HepG2 (cell line): ENCODE results near the gene RDM1. TPM values are rescaled to one million over a fixed set of nuclear protein-coding genes. Genes with fewer than 3 reads are reported as not detected.

Source experiments
- AHR ChIP-seq: IDR thresholded peaks from 2 replicates; pipeline ENCODE4 v1.6.1; 2018; ENCODE audit warnings: missing genetic modification reagents, missing compliant biosample characterization
- BCL6 ChIP-seq: IDR thresholded peaks from 2 replicates; pipeline ENCODE4 v1.6.1; 2016; ENCODE audit warnings: missing genetic modification reagents, missing compliant biosample characterization
- BHLHE40 ChIP-seq: IDR thresholded peaks from 2 replicates; pipeline ENCODE4 v1.6.1; 2011; ENCODE audit warnings: low read length, improper control_type of control experiment
- EP300 ChIP-seq, 3 experiments: sonication (generic) in 1 of 3; formaldehyde crosslinking in 1 of 3; IDR thresholded peaks; 2 replicates each; pipeline versions ENCODE4 v1.5.1 to v1.6.1; 2011 to 2020; ENCODE audit warnings: low read depth in 2 of 3, low read length in 2 of 3, borderline replicate concordance in 1 of 3, improper control_type of control experiment in 1 of 3, mild to moderate bottlenecking in 1 of 3, missing genetic modification reagents in 1 of 3, moderate library complexity in 1 of 3
- FOXO4 ChIP-seq: sonication (generic); formaldehyde crosslinking; conservative IDR thresholded peaks from 2 replicates; pipeline ENCODE4 v1.8.1; 2023; ENCODE audit warnings: missing genetic modification reagents
- HNF4G ChIP-seq, 2 experiments: sonication (generic) in 1 of 2; formaldehyde crosslinking in 1 of 2; IDR thresholded peaks; 2 replicates each; pipeline versions ENCODE4 v1.4.0 to v1.6.1; 2011 to 2020; ENCODE audit warnings: borderline replicate concordance in 2 of 2, low read depth in 2 of 2, mild to moderate bottlenecking in 2 of 2, low read length in 1 of 2, missing genetic modification reagents in 1 of 2, moderate library complexity in 1 of 2
- KLF9 ChIP-seq: IDR thresholded peaks from 2 replicates; pipeline ENCODE4 v1.6.1; 2016; ENCODE audit warnings: low read depth
- KMT2A ChIP-seq: sonication (generic); formaldehyde crosslinking; IDR thresholded peaks from 2 replicates; pipeline ENCODE4 v1.4.0; 2020; ENCODE audit warnings: missing genetic modification reagents
- MIER3 ChIP-seq: IDR thresholded peaks from 2 replicates; pipeline ENCODE4 v1.6.1; 2016; ENCODE audit warnings: missing compliant biosample characterization, borderline replicate concordance
- NR2F6 ChIP-seq, 2 experiments: IDR thresholded peaks; 2 replicates each; pipeline ENCODE4 v1.6.1; 2016; ENCODE audit warnings: antibody characterized with exemption in 1 of 2, mild to moderate bottlenecking in 1 of 2
- NR3C1 ChIP-seq: sonication (generic); formaldehyde crosslinking; IDR thresholded peaks from 2 replicates; pipeline ENCODE4 v1.4.0; 2020; ENCODE audit warnings: missing genetic modification reagents
- PPARG ChIP-seq: conservative IDR thresholded peaks from 2 replicates; pipeline ENCODE4 v1.6.1; 2016; ENCODE audit warnings: missing biosample characterization, missing genetic modification reagents
- RARA ChIP-seq: IDR thresholded peaks from 2 replicates; pipeline ENCODE4 v1.6.1; 2016; ENCODE audit warnings: missing genetic modification reagents, missing compliant biosample characterization
- SIN3B ChIP-seq: fragments of 150-350 bp; IDR thresholded peaks from 2 replicates; pipeline ENCODE4 v1.6.1; 2014; ENCODE audit warnings: low read length
- SMYD3 ChIP-seq: sonication (generic); formaldehyde crosslinking; IDR thresholded peaks from 2 replicates; pipeline ENCODE4 v1.8.1; 2023; ENCODE audit warnings: mild to moderate bottlenecking, missing genetic modification reagents
- SOX13 ChIP-seq, 3 experiments: fragments of 450-650 bp in 1 of 3; sonication (generic) in 1 of 3; formaldehyde crosslinking in 1 of 3; IDR thresholded peaks in 2 of 3; conservative IDR thresholded peaks in 1 of 3; 2 replicates each; pipeline versions ENCODE4 v1.5.0 to v1.6.1; 2016 to 2020; ENCODE audit warnings: antibody characterized with exemption in 1 of 3, mild to moderate bottlenecking in 1 of 3, missing compliant biosample characterization in 1 of 3, missing genetic modification reagents in 1 of 3, moderate library complexity in 1 of 3
- SSRP1 ChIP-seq: IDR thresholded peaks from 2 replicates; pipeline ENCODE4 v1.6.1; 2016; ENCODE audit warnings: control low read depth
- TEF ChIP-seq: sonication (generic); formaldehyde crosslinking; IDR thresholded peaks from 2 replicates; pipeline ENCODE4 v1.5.0; 2020; ENCODE audit warnings: missing genetic modification reagents
- ZBTB2 ChIP-seq: sonication (generic); formaldehyde crosslinking; IDR thresholded peaks from 2 replicates; pipeline ENCODE4 v1.8.0; 2022; ENCODE audit warnings: low read depth, missing genetic modification reagents
- ZBTB26 ChIP-seq: IDR thresholded peaks from 2 replicates; pipeline ENCODE4 v1.6.1; 2016; ENCODE audit warnings: missing compliant biosample characterization, missing genetic modification reagents, borderline replicate concordance
- ZBTB8A ChIP-seq: sonication (generic); formaldehyde crosslinking; IDR thresholded peaks from 2 replicates; pipeline ENCODE4 v1.4.0; 2020; ENCODE audit warnings: mild to moderate bottlenecking, low read depth, missing genetic modification reagents, borderline replicate concordance
- ZFP36L1 ChIP-seq: sonication (generic); formaldehyde crosslinking; IDR thresholded peaks from 2 replicates; pipeline ENCODE4 v1.8.0; 2022; ENCODE audit warnings: mild to moderate bottlenecking, missing genetic modification reagents, moderate library complexity
- ZNF232 ChIP-seq: sonication (generic); formaldehyde crosslinking; IDR thresholded peaks from 2 replicates; pipeline ENCODE4 v1.4.0; 2020; ENCODE audit warnings: missing genetic modification reagents, borderline replicate concordance
- ZNF589 ChIP-seq: sonication (generic); formaldehyde crosslinking; conservative IDR thresholded peaks from 2 replicates; pipeline ENCODE4 v1.8.0; 2022; ENCODE audit warnings: mild to moderate bottlenecking, moderate library complexity, missing genetic modification reagents
- ZNF772 ChIP-seq: sonication (generic); formaldehyde crosslinking; IDR thresholded peaks from 2 replicates; pipeline ENCODE4 v1.5.0; 2020; ENCODE audit warnings: mild to moderate bottlenecking, missing genetic modification reagents
- polyA plus RNA-seq, 8 experiments: library from polyadenylated mRNA; depleted of rRNA in 3 of 8; stranded (reverse) in 7 of 8; unstranded in 1 of 8; fragments of >200 nt; fragmentation: Illumina TruSeq in 4 of 8; extraction: Trizol in 4 of 8; gene quantifications; 2 replicates each; pipeline versions ENCODE4 v1.2.1 to v1.2.3, GENCODE V29; 2011 to 2016; ENCODE audit warnings: low read depth in 4 of 8, missing spikeins in 1 of 8, mixed read lengths in 1 of 8; ENCODE audit not compliant: insufficient read depth in 1 of 8
- total RNA-seq, 5 experiments: library from RNA; depleted of rRNA; stranded (reverse); fragments of >200 nt; fragmentation: Illumina TruSeq; extraction: Trizol; gene quantifications; 2 replicates each; pipeline ENCODE4 v1.2.3, GENCODE V29; 2016; ENCODE audit warnings: low read depth in 1 of 5

The RDM1 gene
- total and polyA plus RNA-seq, 2 of the 13 experiments (the other 11 are each of a cell fraction or from before 2014, with no cell fraction given) = 0.28 to 0.40 TPM

- TF ChIP-seq TEF (CRISPR knock-in tag) (no peak), NR2F6 (IDR thresholded peaks at IDR 0.05) (no peak; the same call in 1 of the 2 replicates), NR2F6 (CRISPR knock-in tag; IDR thresholded peaks at IDR 0.05) (peak; percentile 82; the same call in 1 of the 2 replicates), KMT2A (no peak), SMYD3 (no peak), ZNF589 (0 out of 2 replicates have a peak, but pooled peaks have one; percentile 9), AHR (CRISPR knock-in tag) (no peak), SIN3B (no peak), NR3C1 (no peak), KLF9 (CRISPR knock-in tag) (0 out of 2 replicates have a peak, but pooled peaks have one; percentile 16), ZFP36L1 (CRISPR knock-in tag) (peak; percentile 22; the same call in 1 of the 2 replicates), SSRP1 (CRISPR knock-in tag) (no peak), ZBTB8A (CRISPR knock-in tag) (no peak), ZNF772 (CRISPR knock-in tag) (0 out of 2 replicates have a peak, but pooled peaks have one; percentile 7), ZBTB2 (CRISPR knock-in tag) (0 out of 2 replicates have a peak, but pooled peaks have one; percentile 19), BHLHE40 (peak; percentile 91), RARA (CRISPR knock-in tag) (peak; percentile 82), FOXO4 (CRISPR knock-in tag) (0 out of 2 replicates have a peak, but pooled peaks have one; percentile 33), HNF4G (IDR thresholded peaks at IDR 0.05; ENCODE audit: borderline replicate concordance, low read depth, low read length) (peak; percentile 56), HNF4G (CRISPR knock-in tag; IDR thresholded peaks at IDR 0.05; ENCODE audit: borderline replicate concordance, low read depth) (no peak), SOX13 (IDR thresholded peaks at IDR 0.05) (0 out of 2 replicates have a peak, but pooled peaks have one; percentile 40), SOX13 (CRISPR knock-in tag; conservative IDR thresholded peaks at IDR 0.05 in 1 of 2, IDR thresholded peaks at IDR 0.05 in 1 of 2) (no peak; a peak in 1 of 4 replicates), BCL6 (peak; percentile 69), MIER3 (CRISPR knock-in tag) (no peak), ZBTB26 (CRISPR knock-in tag) (no peak), EP300 (IDR thresholded peaks at IDR 0.05; ENCODE audit: low read depth in 2 of 2, low read length in 2 of 2) (peak in 1 of 2 experiments; percentile 72; a peak in 2 of 4 replicates), EP300 (CRISPR knock-in tag; IDR thresholded peaks at IDR 0.05; ENCODE audit: borderline replicate concordance) (no peak), PPARG (CRISPR knock-in tag) (peak; percentile 96), ZNF232 (CRISPR knock-in tag) (peak; percentile 56; the same call in 1 of the 2 replicates)
Observed at GRCh38 chr17:35972945-35973332, 42.4 kb upstream of the RDM1 start (continued).
